Measurements from ENCODE around the gene COL4A4.
"Not testable (repeated sequence)": the region's sequence is repeated elsewhere in the genome, so short reads cannot be mapped to it uniquely, and the experiment has no call there.

Gene COL4A4

DNA sequence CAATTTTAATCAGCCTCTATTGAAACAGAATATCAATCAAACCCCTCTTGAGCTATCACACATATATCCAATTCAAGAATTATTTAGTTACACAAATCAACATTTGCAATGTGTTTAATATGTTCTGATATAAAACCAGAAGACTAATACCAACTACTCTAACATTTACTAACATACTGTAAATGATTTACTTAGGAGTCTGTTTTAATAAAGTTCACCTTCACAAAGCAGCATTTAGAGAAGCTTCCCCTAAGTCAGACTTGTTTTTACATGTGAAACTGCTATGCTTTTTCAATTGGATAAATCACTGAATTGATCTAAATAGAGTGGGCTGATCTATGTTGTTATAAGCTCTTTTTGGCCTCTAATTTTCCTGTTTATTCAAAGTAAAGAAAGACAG lies 18.8 kb upstream of the COL4A4 start:
- TF ChIP-seq, protein P1, sequence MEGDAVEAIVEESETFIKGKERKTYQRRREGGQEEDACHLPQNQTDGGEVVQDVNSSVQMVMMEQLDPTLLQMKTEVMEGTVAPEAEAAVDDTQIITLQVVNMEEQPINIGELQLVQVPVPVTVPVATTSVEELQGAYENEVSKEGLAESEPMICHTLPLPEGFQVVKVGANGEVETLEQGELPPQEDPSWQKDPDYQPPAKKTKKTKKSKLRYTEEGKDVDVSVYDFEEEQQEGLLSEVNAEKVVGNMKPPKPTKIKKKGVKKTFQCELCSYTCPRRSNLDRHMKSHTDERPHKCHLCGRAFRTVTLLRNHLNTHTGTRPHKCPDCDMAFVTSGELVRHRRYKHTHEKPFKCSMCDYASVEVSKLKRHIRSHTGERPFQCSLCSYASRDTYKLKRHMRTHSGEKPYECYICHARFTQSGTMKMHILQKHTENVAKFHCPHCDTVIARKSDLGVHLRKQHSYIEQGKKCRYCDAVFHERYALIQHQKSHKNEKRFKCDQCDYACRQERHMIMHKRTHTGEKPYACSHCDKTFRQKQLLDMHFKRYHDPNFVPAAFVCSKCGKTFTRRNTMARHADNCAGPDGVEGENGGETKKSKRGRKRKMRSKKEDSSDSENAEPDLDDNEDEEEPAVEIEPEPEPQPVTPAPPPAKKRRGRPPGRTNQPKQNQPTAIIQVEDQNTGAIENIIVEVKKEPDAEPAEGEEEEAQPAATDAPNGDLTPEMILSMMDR (conservative IDR thresholded peaks at IDR 0.05; ENCODE audit: low read depth, low read length), result no peak
- no peak for DNase-seq (ENCODE audit: low read depth)
- H3K4me3 ChIP-seq (ENCODE audit: low read length), result no peak overlapping the region

DNA sequence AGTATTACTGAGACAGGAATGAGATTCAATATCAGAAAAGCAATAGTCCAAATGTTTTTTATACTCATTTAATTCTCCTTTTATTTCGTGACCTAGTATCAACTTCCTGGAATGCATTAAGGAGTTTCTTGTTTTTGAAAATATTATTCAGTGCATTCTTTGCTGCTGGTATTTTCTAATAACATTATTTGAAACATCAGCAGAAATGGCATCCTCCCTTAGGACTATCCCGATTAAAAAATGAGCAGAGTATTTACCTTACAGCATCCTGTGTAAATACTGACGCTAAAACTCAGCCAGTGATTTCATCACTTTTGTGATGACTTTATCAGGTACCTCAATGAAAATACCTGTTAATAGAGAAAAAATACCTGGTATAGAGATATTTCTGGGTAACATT lies 16.8 kb upstream of the COL4A4 start:
- H3K4me3 ChIP-seq (ENCODE audit: low read length), result peak overlapping the region; percentile 20
- no peak for DNase-seq (ENCODE audit: low read depth)
- TF ChIP-seq, protein P1 (conservative IDR thresholded peaks at IDR 0.05; ENCODE audit: low read depth, low read length), result no peak

DNA sequence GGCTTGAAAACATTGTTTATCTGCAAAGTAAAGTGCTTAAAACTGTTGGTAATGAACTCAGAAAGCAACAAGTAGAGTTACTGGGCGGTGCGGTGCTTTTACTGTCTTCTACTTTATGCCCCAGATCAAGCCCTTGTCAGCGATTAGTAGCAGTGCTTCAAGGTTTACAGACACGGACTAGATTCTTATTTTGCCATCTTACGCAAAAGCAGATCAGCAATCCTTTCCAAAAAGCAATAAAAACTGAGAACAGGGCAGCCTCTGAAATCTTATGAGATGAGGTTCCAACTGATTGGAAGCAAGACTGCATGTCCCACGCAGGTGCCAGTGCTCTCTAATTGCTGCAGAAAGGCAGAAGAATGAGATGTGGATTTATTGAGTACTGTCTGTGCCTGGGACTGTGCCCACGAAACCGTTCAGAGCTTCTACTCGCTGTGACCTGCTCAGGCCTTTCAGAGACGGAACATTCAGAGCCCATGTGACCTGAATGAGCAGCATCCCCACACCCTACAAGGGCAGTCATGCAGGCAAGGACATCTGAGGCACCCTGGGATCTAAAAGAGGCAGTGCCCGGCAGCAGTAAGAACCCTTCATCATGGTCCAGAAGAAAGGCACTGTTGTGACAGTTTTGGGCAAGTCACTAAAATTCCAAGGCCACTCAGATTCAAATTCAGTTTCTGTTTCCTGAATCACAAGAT lies 16.1 kb upstream of the COL4A4 start:
- TF ChIP-seq, protein P1 (conservative IDR thresholded peaks at IDR 0.05; ENCODE audit: low read depth, low read length), result no peak
- peak overlapping the region; percentile 20 for H3K4me3 ChIP-seq (ENCODE audit: low read length)
- no peak for DNase-seq (ENCODE audit: low read depth)

DNA sequence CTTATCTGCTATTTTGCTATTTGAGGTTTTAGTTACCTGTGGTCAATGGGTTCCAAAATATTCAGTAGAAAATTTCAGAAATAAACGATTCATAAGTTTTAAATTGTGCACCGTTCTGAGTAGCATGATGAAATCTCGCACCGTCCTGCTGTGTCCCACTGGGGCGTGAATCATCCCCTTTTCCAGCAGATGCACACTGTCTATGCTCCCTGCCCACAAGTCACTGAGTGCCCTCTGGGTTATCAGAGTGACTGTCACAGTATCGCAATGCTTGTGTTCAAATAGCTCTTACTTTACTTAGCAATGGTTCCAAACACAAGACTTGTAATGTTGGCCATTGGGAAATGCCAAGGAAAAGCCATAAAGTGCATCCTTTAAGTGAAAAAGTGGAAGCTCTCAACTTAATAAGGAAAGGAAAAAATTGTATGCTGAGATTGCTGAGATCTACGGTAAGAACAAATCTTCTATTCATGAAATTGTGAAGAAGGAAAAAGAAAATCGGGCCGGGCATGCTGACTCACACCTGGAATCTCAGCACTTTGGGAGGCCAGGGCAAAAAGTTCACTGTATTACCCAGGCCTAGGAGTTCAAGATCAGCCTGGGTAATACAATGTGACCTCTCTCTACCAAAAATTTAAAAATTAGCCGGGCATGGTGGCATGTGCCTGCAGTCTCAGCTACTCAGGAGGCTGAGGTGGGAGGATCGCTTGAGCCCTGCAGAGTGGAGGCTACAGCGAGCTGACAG lies 13.8 kb upstream of the COL4A4 start:
- TF ChIP-seq, protein P1 (conservative IDR thresholded peaks at IDR 0.05; ENCODE audit: low read depth, low read length), result no peak
- no peak for DNase-seq (ENCODE audit: low read depth)
- H3K4me3 ChIP-seq (ENCODE audit: low read length), result no peak overlapping the region

DNA sequence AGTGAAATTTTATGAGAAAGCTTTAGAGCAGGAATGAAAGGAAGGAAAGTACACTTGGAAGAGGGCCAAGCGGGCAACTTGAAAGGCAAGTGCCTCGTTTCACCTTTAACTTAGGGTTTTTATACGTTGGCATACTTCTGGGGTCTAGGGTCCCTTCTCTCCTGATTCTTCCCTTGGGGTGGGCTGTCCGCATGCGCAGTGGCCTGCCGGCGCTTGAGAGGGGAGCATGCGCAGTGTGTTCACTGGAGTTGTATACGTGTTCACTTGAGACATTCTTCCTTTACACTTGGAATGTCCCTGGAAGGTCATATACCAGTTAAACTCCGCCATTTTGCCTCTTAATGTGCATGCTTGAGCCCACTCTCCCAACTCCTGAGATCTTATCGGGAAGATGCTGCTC lies 7.8 kb upstream of the COL4A4 start:
- not testable (repeated sequence) for DNase-seq (ENCODE audit: low read depth); H3K4me3 ChIP-seq (ENCODE audit: low read length)

DNA sequence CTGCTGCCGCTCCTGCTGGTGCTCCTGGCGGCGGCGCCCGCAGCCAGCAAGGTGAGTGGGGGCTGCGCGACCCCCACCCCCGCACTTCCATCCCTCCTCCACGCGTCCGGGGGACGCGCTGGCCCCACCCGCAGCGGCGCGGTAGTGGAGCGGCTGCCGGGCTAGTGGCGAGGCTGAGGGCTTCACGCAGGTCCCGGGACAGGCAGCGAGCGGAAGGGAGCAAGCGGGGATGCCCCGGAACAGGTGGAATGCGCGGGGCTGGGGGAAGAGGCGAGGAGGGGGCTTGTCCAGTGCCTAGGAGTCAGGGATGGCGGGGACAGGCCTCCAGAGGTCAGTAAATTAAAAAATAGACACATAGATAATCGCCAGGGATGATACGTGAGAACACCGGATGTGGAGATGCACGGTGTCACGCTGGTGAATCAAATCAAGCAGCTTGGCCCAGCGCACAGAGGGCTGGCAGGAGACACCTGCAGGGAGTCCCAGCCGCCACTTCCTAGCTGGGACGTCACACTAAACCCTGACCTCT lies 822 bp upstream of the COL4A4 start:
- H3K4me3 ChIP-seq (ENCODE audit: low read length), result peak overlapping the region; percentile 72
- TF ChIP-seq, protein P1 (conservative IDR thresholded peaks at IDR 0.05; ENCODE audit: low read depth, low read length), result no peak
- no peak for DNase-seq (ENCODE audit: low read depth)

DNA sequence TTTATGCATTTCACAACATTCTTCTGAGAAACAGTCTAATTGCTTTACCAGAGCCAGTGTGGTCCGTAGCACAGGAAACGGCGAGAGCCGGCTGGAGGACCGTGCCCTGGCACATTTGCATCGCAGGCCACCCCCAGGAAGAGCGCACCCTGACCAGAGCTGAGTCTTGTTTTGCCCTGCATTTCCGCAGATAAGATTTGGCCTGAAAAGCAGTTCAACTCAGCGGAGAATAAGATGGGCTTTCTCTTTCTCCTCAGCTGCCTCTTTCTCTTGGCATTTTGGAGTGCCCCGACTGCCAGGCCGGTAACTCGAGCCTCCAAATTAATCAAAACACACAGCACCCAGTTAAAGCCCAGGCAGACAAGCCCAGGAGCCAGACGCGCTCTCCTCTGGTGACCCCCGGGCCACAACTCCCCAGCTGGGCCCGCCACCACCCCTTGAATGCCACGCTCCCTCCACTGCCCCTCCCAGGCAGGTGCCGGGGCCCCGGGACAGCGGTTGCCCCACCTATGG lies 464 bp downstream of the COL4A4 start:
- peak overlapping the region; percentile 72 for H3K4me3 ChIP-seq (ENCODE audit: low read length)
- TF ChIP-seq, protein P1 (conservative IDR thresholded peaks at IDR 0.05; ENCODE audit: low read depth, low read length), result no peak
- DNase-seq (ENCODE audit: low read depth), result no peak
